Endometrial microvascular endothelial cells (primary cell): Measurements from ENCODE around the gene EMP1. TPM values are rescaled to one million over a fixed set of nuclear protein-coding genes. Genes with fewer than 3 reads are reported as not detected.

ENCODE experiments used
- in situ Hi-C: cut with HindIII; loops from 2 replicates; pipeline ENCODE4 v1.10.0; 2017; ENCODE audit warnings: low sequenced_read_pairs, low pct_unique_long_range_greater_than_20kb; ENCODE audit errors: inconsistent ontology term
- total RNA-seq: library from RNA; depleted of rRNA; stranded (reverse); fragments of >200 nt; gene quantifications from one replicate; pipeline ENCODE4 v1.2.3, GENCODE V29; 2015; ENCODE audit errors: inconsistent ontology term

The EMP1 gene
- total RNA-seq, 1 donor from 2014 or later, result 973 TPM

GRCh38 chr12:13170892-13171490, 25.5 kb upstream of the EMP1 start:
- in situ Hi-C loops, result no loop called here

DNA sequence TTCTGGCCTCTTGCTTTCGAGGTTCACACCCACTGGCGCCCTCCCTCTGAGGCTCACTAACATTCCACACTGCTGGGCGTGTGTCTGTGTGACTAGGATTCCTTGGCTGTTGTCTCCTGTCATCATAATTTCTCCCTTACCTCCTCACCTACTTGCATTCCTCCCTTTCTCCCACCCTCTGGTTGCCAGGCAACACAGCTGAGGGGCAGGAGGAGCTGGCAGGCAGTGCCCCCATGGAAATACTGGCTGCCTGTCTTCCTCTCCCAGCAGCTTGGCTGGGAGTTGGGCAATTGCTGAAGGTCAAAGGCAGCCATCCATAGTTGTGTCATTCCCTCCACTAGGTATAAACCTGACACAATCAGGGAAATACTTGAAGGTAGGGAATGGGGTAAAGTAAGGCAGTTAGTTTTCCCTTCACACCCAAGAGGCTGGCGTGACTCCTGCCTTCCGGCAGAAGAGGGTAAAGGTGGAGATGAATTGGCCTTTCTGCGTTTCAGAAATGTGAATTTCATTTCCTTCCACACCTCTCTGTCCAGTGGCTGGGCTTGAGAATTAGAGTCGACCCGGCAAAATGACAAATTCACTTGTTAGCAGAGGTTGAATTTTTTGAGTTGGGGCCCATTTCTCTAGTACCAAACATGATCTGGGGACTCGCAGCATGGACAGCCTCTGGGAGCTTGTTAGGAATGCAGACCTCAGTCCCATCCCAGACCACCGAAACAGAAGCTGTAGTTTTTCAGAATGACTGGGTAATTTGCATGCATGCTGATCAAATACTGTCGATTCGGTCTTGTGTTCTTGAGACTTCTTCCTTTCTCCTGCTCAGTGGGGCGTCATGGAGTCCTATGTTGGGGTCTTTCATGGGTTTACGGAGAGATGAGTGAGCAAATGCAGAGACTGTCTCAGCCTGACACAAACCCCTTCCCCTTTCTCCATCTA, 24.3 kb upstream of the EMP1 start:
- in situ Hi-C loops, result no loop called here

DNA sequence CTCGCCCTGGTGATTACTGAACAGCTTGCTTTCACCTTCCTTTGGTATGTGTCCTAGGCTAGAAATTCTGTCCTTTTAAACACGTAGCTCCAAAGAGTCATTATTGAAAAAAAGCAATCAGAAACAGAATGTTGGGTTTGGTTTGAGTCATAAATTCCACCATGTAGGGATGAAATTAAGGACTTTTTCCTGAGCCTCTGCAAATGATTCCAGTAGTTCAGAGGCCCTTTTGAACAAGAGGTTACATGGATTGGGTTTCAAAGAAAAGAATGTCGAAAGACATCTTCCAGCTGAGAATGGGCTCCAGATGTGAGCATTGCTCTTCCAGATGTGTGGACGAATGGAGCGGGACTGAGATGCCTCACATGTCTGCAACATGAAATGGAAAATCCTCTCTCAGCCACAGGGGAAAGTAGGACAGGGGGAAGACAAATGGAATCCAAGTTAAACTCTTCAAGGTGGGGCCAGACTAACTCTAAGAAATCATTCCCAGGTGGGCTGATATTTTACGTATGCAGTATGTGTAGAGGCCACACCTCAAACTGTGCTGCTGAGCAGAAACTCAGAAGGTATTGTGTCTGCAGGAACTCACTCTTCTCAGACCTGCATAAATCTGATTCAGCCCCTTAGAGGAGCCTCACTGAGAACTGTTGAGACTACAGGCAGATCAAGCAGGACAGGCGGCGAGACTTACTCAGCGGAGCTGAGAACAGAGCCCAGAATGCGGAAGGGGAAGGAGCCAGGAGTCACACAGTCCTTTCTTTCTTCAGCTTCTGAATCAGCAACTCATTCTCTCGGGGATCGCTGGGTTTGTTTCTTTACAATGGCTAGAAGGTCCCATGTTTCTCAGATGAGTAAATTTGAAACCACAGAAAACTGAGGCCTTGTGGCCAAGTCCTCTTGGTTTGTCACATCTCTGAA, 23.3 kb upstream of the EMP1 start:
- in situ Hi-C loops, result no loop called here

- in situ Hi-C loops, result no loop called here
Measured at GRCh38 chr12:13175499-13175898, 21.0 kb upstream of the EMP1 start.

DNA sequence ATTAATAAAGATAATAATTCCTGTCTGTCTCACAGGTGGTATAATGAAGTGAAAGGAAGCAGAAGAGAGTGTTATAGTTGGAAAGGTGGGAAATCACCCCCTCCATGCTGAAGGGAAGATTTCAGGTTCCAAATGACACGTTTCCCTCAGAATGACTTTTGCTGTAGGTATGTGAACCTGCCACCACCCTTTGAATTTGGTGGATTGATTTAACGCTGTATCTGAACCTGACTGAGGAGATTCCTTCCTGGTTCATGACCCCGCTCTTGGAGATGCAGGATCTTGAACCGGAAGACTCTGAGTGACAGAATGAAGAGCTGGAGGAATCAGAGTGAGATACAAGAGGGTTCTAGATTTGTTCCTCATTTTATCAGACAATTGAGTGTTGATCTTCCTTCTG, 20.3 kb upstream of the EMP1 start:
- in situ Hi-C loops, result no loop called here

DNA sequence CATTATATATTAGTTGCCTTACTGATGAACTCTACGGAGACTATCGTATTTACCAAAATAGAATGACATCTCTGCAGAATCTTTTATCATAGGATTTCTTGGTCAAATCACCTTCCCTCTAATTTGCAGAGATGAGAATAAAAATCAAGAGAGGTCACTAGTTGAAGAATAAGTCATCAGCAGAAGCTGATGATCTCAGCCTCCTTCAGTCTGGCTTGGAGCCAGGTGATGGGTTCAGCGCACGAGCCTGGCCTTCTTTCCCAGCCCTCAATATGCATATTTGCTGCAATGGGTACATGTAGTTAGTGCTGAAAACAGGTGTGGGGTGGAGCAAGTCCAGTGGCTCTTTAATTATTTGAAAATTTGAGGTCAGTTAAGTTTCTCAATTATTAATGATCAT, 19.2 kb upstream of the EMP1 start:
- in situ Hi-C loops, result no loop called here

DNA sequence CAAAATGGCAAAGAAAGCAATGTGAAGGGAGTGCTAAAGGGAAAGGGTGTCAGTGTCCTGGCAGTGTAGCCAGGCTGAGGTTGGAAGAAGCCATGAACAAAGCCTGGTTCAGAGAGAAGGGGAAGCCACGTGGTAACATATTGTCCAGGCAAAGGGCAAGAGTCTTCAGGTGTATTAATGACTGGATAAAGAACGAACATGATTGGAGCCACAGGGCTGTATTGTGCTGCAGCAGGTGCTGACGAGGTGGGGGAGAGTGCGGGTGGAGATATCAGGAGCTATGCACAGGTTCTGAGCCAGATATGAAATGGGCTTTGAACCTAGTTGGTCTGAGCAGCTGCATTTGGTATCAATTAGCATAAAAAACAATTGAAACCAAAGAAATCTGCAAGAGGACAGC, 18.6 kb upstream of the EMP1 start:
- in situ Hi-C loops, result no loop called here

GRCh38 chr12:13178568-13179210, 17.8 kb upstream of the EMP1 start:
- in situ Hi-C loops, result no loop called here

- in situ Hi-C loops, result no loop called here
Measured at GRCh38 chr12:13179211-13180074, 17.1 kb upstream of the EMP1 start.

DNA sequence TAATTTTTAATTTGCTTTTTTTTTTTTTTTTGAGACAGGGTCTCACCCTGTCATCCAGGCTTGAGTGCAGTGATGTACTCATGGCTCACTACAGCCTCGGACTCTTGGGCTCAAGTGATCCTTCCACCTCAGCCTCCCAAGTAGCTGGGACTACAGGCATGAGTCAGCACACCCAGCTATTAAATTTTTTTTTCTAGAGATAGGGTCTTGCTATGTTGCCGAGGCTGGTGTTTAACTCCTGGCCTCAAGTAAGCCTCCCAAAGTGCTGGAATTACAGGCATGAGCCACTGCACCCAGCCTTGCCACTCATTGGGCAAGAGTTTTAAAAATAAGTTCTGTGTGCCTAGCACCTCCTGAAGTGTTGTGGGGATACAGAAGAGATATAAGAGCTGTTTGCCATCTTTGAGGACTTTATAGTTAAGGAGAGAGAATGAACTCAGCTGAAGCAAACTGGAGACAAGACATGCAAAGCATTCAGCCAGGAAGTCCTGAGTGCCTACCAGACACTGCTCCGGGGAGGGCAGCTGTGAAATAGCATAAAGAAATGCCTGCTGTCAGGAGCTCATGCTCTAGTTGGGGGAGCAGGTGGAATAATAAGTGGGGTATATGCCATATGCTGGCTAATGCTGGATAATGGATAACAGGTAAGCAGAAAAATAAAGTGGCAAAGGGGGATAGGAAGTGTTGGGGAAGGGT, 15.0 kb upstream of the EMP1 start:
- in situ Hi-C loops, result no loop called here

DNA sequence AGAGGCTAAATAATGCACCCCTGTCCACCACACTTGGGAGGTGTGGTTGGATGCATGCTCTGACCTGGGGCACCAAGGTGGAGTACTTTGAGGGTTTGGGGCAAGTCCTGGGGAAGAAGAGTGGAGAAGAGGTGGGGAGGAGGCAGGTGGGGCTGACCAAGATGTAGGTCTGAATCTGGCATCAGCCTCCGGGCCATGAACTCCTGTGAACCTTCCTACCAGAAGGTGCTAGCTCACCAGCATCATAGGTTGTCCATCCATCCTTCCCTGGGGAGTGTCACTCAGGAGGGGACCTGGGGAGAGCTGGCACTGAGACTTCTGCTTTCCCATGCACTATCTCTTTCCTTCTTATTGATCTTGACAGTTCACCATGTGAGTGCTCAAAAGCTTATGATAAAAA, 13.6 kb upstream of the EMP1 start:
- in situ Hi-C loops, result no loop called here

DNA sequence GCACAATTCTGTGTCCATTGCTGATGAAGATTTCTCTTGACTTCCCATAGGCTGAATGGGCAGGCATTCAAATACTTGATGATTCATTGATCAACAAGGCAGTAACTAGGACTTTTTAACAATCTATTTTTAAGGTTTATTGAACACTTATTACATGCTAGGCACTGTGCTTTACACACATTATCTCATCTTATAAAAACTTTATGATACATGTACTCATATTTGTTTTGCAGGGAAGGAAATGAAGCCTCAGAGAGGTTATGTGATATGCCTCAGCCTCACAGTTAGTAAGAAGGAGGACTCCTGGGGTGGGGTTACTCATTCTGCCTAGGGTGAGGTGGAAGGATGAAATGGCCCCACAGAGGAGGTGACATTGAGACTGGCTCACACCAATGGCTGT, 12.9 kb upstream of the EMP1 start:
- in situ Hi-C loops, result no loop called here

DNA sequence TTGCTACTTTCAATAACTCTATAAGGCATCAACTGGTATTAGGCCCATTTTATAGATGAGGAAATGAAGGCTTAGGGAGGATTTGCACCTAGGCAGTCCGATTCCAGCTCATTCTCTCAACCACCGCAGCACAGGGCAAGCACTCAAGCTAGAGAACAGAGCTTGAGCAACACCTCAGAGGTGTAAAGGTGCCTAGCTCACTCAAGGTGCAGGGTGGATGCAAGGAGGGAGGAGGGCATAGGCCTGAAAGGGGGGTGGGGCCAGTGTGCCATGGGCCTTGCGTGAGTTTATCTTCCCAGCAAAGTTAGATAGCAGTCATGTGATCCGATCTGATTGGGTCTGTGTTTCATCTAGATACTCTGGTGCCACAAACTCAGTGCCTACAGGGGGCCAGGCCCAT, 10.2 kb upstream of the EMP1 start:
- in situ Hi-C loops, result no loop called here

- in situ Hi-C loops, result no loop called here
Measured at GRCh38 chr12:13187399-13187798, 9.1 kb upstream of the EMP1 start.

- in situ Hi-C loops, result no loop called here
Measured at GRCh38 chr12:13189264-13189663, 7.3 kb upstream of the EMP1 start.

DNA sequence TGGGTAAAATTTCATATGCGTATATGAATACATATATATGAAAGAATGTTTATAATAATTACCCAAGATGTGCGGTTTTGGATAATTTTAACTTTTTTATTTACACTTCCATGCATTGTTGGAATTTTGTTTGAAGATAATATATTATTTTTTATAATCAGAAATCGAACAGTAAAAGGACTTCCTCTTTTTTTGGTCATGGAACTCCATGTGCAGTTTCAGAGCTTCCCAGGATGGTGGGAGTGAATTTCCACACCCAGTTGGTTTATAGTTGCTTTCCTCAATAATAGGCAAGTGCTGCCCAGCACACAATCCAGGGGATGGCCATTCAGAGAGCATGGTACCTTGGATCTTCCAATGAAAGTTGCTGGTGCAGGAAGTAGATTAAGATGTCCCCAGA, 6.3 kb upstream of the EMP1 start:
- in situ Hi-C loops, result no loop called here

DNA sequence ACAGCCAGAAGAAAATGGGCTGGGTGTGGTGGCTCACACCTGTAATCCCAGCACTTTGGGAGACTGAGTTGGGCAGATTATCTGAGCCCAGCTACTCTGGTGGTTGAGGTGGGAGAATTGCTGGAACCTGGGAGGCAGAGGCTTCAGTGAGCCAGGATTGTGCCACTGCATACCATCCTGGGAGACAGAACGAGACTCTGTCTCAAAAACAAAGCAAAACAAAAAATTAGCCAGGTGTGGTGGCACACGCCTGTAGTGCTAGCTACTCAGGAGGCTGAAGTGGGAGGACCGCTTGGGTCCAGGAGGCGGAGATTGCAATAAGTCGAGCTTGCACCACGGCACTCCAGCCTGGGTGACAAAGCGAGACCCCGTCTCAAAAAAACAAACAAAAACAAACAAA, 3.8 kb upstream of the EMP1 start:
- in situ Hi-C loops, result no loop called here
